HL-60 (cell line): ENCODE measurements around the gene DPH3.

ENCODE experiments used
- GABPA ChIP-seq: IDR thresholded peaks from 2 replicates; pipeline ENCODE4 v1.6.1; 2012; ENCODE audit warnings: low read depth
- POLR2AphosphoS5 ChIP-seq: IDR thresholded peaks from 2 replicates; pipeline ENCODE4 v1.6.1; 2012; ENCODE audit warnings: low read depth
- SPI1 ChIP-seq: IDR thresholded peaks from 2 replicates; pipeline ENCODE4 v1.6.1; 2012; ENCODE audit warnings: low read depth, mild to moderate bottlenecking, borderline replicate concordance
- TF ChIP-seq, protein P1 (sequence below): IDR thresholded peaks from one replicate; pipeline ENCODE4 v1.5.1; 2011; ENCODE audit warnings: low read length, control low read depth, inconsistent platforms; ENCODE audit not compliant: insufficient read depth
- TF ChIP-seq, protein P2 (sequence below): IDR thresholded peaks from 2 replicates; pipeline ENCODE4 v1.6.1; 2012; ENCODE audit warnings: low read depth; ENCODE audit not compliant: insufficient replicate concordance

DNA sequence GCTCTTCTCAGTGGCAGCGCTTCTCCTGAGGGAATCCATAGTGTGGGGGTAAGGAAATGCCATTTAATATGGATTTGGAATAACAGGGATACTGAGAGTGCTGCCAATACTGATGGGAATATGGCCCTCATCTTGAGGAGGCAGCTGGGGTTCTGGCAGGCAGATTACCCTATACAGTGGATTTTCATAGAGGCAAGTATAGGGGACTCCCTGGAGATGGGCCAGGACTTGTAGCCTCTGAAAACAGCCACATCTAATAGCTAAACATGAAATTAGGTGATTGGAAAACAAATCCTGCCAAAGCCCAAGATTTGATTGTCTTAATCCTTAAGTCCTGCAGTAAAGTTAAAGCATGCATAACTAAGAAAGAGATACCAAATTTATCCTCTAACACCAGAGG lies 30.9 kb downstream of the DPH3 start:
- TF ChIP-seq, protein P1, sequence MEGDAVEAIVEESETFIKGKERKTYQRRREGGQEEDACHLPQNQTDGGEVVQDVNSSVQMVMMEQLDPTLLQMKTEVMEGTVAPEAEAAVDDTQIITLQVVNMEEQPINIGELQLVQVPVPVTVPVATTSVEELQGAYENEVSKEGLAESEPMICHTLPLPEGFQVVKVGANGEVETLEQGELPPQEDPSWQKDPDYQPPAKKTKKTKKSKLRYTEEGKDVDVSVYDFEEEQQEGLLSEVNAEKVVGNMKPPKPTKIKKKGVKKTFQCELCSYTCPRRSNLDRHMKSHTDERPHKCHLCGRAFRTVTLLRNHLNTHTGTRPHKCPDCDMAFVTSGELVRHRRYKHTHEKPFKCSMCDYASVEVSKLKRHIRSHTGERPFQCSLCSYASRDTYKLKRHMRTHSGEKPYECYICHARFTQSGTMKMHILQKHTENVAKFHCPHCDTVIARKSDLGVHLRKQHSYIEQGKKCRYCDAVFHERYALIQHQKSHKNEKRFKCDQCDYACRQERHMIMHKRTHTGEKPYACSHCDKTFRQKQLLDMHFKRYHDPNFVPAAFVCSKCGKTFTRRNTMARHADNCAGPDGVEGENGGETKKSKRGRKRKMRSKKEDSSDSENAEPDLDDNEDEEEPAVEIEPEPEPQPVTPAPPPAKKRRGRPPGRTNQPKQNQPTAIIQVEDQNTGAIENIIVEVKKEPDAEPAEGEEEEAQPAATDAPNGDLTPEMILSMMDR = no peak
- TF ChIP-seq, protein P2, sequence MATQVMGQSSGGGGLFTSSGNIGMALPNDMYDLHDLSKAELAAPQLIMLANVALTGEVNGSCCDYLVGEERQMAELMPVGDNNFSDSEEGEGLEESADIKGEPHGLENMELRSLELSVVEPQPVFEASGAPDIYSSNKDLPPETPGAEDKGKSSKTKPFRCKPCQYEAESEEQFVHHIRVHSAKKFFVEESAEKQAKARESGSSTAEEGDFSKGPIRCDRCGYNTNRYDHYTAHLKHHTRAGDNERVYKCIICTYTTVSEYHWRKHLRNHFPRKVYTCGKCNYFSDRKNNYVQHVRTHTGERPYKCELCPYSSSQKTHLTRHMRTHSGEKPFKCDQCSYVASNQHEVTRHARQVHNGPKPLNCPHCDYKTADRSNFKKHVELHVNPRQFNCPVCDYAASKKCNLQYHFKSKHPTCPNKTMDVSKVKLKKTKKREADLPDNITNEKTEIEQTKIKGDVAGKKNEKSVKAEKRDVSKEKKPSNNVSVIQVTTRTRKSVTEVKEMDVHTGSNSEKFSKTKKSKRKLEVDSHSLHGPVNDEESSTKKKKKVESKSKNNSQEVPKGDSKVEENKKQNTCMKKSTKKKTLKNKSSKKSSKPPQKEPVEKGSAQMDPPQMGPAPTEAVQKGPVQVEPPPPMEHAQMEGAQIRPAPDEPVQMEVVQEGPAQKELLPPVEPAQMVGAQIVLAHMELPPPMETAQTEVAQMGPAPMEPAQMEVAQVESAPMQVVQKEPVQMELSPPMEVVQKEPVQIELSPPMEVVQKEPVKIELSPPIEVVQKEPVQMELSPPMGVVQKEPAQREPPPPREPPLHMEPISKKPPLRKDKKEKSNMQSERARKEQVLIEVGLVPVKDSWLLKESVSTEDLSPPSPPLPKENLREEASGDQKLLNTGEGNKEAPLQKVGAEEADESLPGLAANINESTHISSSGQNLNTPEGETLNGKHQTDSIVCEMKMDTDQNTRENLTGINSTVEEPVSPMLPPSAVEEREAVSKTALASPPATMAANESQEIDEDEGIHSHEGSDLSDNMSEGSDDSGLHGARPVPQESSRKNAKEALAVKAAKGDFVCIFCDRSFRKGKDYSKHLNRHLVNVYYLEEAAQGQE = no peak
- TF ChIP-seq POLR2AphosphoS5 (no peak), GABPA (no peak), SPI1 (no peak)
